Retinal pigment epithelial cell (primary cell): ENCODE measurements around the gene B3GNT2.
A peak's percentile ranks its signal among the peaks of the same experiment; 100 is the strongest.

Source experiments
- DNase-seq: peaks from one replicate; pipeline ENCODE4 v3.0.0-alpha.2; 2010; ENCODE audit warnings: low read depth
- H3K4me3 ChIP-seq: 2 replicates; pipeline ENCODE4 v1.5.1; 2011; ENCODE audit warnings: mild to moderate bottlenecking, low read length, control low read depth, moderate library complexity
- TF ChIP-seq, protein P1 (sequence below): conservative IDR thresholded peaks from 2 replicates; pipeline ENCODE4 v1.5.1; 2011; ENCODE audit warnings: low read depth, low read length, control low read depth, inconsistent platforms

B3GNT2 gene

DNA sequence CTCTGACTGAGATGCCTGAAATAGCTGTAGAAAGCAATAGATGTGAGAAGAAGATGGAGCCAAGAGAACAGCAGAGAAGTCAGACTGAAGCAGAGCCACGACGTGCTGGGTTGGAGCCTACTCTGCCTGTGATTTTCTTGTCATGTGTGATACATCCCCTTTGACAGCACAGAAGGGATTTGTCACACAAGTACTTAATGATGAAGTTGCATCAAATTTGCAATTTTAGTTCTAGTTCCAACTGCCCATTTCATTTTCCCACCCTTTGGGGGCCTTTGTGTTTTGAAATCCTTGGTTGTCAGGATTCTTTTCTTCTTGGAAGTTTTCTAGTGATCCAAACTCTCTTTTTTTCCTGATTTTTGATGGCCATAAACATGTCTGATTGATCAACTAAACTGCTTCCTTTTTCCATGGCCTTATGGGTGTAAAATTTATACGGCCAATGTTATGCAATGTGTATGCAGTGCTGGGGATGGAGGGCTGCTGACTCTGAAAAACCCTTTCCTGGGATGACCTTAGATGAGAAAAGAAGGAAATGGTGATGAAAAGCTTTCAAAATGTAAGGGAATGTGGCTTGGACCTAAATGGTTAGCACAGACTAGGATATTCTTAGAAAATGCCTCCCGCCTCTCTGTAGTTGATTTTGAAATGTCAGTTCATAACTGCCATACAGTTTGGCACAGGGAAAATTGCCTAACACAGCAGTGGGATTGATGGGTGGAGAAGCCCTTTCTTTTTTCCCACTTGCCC lies 9.6 kb upstream of the B3GNT2 start:
- DNase-seq = no peak
- no peak overlapping the region for H3K4me3 ChIP-seq
- TF ChIP-seq, protein P1, sequence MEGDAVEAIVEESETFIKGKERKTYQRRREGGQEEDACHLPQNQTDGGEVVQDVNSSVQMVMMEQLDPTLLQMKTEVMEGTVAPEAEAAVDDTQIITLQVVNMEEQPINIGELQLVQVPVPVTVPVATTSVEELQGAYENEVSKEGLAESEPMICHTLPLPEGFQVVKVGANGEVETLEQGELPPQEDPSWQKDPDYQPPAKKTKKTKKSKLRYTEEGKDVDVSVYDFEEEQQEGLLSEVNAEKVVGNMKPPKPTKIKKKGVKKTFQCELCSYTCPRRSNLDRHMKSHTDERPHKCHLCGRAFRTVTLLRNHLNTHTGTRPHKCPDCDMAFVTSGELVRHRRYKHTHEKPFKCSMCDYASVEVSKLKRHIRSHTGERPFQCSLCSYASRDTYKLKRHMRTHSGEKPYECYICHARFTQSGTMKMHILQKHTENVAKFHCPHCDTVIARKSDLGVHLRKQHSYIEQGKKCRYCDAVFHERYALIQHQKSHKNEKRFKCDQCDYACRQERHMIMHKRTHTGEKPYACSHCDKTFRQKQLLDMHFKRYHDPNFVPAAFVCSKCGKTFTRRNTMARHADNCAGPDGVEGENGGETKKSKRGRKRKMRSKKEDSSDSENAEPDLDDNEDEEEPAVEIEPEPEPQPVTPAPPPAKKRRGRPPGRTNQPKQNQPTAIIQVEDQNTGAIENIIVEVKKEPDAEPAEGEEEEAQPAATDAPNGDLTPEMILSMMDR = no peak

DNA sequence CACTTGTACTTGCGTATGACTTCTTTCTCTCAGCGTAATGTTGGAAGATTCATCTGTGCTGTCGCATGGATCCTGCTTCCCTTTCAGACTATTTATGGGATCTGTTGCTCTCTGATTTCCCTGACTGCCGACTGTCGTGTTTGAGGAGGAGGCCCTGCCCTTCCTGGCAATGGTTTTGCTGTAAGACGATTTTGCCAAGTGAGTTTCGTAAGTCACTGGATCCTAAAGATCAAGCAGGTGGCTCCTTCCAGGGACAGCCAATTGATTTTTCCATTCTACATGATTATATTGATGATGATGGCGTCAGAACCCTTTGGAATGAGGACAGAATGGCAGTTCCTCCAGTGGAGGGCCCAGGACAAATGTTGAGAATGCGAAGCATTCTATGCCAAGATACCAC lies 8.7 kb upstream of the B3GNT2 start:
- H3K4me3 ChIP-seq = no peak overlapping the region
- no peak for DNase-seq
- TF ChIP-seq, protein P1 = no peak

DNA sequence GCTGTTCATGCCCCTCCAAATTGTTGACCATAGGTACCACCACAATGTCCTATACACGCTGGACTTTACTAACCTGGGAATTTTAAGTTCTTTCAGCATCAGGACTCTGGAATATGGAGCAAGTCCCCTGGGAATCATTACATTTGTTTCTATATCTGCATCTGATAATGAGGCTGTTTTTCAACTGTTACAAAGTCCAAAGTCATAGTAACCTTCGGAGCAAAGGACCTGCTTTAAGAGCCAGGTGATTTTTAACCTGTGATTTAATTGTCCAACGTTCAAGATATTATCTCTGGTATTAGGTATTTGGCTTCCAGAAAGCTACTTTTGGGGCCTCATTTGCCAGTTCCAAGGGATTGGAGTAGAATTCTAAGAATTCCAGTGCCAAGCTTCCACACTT lies 7.5 kb upstream of the B3GNT2 start:
- TF ChIP-seq, protein P1 = no peak
- H3K4me3 ChIP-seq = no peak overlapping the region
- DNase-seq = no peak

DNA sequence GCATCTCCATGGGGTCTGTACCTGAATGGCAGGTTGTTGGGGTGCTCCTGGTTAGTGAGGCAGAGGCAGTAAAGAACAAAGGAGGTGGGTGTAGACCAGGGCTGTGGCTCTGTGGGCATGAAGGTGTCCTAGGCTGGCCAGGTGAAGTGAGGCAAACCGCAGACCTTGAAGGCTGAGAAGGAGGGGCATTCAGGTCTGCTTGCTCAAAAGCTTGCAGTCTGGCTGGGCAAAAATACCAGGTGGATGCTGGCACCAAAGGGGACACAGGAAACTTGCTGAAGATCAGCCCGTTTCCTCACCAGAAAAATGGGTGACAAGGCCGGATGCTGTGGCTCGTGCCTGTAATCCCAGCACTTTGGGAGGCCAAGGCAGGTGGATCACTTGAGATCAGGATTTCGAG lies 6.7 kb upstream of the B3GNT2 start:
- DNase-seq = no peak
- TF ChIP-seq, protein P1 = no peak
- no peak overlapping the region for H3K4me3 ChIP-seq

DNA sequence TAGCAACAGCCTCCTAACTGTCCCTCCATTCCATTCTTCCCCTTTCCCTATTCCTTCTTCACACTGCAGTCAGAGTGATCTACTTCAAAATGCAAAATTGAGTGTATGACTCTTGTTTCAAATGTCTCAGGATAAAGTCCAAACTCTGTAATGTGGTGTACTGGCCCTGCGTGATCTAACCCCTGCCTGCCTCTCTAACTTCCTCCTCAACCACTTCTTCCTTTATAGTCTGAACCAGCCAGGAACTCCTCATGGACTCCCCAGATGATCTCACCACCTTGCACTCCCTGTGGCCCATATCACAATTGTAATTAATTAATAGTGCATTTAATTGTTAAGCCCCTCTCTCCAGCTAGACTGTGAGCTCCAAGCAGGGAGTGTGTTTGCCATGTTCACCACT lies 3.1 kb upstream of the B3GNT2 start:
- H3K4me3 ChIP-seq = no peak overlapping the region
- DNase-seq = no peak
- TF ChIP-seq, protein P1 = no peak

DNA sequence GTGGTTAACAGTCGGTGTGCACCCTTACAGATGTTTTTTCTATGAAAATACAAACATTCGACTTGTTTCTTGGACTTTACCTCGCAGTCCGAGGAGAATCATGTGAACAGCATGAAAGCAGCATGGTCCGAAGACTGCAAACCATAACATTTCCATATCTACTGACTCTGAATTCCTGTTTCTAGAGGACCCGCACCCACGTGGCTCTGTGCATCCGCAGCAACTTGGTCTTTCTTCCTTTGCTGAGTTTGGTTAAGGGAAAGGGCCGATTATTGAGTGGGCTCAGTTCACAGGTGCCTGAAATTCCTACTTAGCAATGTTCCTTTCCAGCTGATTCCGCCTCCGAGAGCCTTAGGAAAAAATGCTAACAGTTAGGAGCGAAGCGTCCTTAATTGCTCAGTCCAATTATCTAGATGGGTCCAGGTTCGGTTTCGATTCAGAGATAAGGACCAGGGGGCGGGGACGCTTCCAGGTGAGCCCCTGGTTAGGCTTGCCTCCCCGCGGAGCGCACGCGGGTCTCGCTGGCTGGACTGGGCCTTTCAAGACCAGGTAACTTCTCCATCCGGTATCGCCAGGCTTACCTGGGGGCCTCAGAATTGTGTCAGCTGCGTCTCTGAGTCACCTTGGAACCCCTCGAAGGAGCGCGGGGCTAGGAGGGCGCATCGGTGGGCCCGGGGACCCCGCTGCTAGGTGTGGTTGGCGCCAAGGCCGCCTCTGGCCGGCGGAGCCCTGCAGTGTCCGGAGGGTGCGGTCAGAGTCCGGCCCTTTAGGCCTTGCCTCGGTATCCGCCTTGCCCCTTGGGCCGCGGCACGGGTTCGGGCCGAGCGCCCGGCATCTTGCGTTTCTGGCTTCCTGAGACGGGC lies 1.1 kb upstream of the B3GNT2 start:
- TF ChIP-seq, protein P1 = no peak
- H3K4me3 ChIP-seq = peak overlapping the region; percentile 92
- no peak for DNase-seq
